ENCODE data around the gene EFTUD2.

- TF ChIP-seq CTCF (IDR thresholded peaks at IDR 0.05) = no peak
- TF ChIP-seq POLR2A (IDR thresholded peaks at IDR 0.05) = no peak
Observed at GRCh38 chr17:44912763-44913544, 13.7 kb upstream of the EFTUD2 start.
